Renal pelvis (tissue), 4 donors: ENCODE data around the gene AJUBA. TPM values are rescaled to one million over a fixed set of nuclear protein-coding genes. Genes with fewer than 3 reads are reported as not detected.
"Not testable (repeated sequence)": the region's sequence is repeated elsewhere in the genome, so short reads cannot be mapped to it uniquely, and the experiment has no call there.

Experiments
- DNase-seq: peaks from one replicate; pipeline ENCODE4 v3.0.0-alpha.2; 2013
- polyA plus RNA-seq, 3 donors: library from polyadenylated mRNA; unstranded; fragments of 120-200 nt; gene quantifications; one replicate each; pipeline ENCODE4 v1.2.1, GENCODE V29; 2013; ENCODE audit not compliant: insufficient read length in 3 of 3

The AJUBA gene
- polyA plus RNA-seq, 3 donors = 77.4 to 120 (median 103) TPM

DNA sequence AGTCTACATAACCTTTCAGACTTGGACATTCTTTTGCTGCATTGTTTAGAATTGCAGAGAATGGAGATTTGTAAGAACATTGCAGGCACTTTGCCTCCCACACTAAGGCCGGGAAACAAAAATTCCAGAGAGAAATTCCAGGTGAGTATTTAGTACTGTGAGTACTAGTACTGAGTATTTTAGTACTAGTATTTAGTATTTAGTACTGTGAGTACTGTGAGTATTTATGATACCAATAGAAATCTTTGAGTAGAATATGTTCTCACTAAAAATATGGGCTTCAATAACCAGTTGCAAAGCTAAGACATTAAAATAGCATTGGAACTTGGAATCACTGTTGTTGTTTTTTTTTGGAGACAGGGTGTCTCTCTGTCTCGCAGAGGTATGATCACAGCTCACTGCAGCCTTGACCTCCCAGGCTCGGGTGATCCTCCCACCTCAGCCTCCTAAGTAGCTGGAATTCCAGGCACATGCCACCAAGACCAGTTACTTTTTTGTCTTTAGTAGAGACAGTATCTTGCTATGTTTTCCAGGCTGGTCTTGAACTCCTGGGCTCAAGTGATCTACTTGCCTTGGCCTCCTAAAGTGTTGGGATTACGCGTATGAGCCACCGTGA, 20.2 kb downstream of the AJUBA start:
- DNase-seq = no peak

DNA sequence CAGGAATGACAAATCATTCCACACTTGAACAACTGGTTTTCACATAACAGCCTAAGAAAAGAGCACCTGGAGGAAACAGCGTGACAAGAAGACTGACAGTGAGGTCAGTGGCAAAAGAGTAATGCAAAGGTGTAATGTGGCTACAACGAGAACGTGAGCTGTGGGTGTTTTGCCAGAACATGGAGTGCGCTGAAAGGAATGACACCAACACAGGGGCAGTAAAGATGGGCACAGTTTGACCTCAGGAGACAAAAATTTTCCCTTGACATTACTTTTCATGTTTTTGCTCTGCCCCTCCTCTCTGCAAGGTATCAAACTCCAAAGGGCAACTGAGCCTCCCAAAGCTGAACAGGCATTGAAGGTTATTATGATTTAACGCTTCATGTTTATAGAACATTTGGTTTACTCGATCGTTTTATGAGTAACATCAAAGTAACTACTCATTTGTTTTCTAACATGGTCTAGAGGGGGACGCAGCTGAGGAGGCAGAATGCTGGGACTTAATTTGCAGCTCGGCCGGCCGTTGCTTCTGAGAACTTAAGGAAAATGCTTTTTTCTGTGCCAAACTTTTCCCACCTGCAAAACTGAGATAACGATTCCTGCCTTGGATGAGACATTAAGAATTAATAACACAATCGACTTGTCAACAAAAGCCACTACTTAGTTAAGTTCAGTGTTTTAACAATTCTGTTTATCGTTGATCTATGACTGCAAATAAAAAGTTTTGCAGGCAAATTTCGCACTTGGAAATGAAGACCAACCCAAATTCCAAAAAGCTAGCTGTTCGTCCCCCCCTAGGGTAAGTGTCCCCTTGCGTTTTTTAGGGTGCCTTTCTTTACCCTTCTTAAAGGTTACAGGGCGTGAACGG, 26.4 kb downstream of the AJUBA start:
- DNase-seq = no peak

DNA sequence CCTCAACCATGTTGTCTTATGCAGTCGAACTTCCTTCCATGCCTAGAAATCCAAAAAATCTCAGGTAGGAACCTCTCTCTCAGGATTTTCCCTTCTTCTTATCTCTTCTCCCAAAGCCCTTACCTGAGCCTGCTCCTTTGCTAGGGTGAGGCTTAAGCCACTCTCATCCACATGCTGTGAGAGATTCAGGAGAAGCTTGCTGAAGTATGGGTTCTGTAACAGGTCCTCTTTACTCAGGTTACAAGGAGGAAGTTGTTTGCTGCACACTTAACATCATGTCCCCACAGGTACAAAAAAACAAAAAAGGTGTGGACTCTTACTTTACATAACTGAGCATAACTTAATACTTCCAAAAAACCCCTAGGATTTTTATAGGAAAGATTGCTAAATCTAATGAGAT, 29.9 kb downstream of the AJUBA start:
- DNase-seq = no peak

DNA sequence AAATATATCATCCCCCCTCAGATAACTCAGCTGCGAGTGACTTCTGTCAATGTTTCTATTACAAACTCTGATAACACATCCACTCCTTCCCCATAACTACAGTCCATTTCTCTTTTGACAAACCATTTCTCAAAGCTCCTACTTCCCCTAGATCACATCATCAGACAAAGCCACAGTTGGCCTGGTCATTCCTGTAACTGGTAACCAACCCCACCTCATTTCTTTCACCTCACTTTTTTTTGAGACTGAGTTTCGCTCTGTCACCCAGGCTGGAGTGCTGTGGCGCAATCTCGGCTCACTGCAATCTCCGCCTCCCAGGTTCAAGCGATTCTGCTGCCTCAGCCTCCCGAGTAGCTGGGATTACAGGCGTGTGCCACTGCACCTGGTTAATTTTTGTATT, 30.6 kb downstream of the AJUBA start:
- DNase-seq = not testable (repeated sequence)

DNA sequence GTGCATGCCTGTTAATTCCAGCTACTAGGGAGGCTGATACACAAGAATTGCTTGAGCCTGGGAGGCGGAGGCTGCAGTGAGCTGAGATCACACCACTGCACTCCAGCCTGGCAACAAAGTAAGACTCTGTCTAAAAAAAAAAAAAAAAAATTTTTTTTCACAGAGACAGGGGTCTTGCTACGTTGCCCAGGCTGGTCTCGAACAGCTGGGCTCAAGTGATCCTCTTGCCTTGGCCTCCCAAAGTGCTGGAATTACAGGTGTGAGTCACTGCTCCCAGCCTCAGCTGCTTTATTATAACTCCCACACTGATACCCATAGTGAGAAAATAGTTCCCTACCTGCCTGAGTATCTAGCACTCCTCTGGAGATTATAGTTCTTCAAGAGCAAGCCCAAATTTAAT, 36.7 kb downstream of the AJUBA start:
- no peak for DNase-seq

DNA sequence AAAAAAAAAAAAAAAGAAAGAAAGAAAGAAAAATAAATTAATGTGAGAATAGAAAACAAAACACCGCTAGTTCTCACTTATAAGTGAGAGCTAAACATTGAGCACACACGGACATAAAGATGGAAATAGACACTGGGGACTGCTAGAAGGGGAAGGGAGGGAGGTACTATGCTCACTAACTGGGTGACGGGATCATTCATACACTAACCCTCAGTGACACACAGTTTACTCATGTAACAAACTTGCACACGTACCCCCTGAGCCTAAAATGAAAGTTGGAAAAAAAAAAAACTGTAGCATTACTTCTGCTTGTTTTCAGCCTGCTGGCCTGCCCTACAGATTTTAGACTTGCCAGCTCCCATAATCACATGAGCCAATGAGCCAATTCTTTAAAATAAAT, 42.7 kb downstream of the AJUBA start:
- DNase-seq = no peak

DNA sequence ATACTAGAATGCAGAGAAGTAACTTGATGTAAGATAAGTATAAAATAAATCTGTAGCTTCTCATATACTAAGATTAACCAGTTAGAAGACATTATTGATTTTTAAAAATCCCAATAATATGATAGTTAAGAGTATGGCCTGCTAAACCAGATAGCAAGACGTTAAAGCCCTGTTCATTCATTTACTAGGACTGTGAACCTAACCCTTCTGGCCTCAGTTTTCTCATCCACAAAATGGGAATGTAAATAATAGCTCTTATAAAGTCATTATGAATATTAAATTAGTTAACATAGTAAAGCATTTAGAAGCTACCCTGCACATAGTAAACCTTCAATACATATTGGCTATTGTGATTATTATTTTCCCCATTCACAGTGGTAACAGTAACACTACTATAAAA, 47.2 kb downstream of the AJUBA start:
- no peak for DNase-seq

DNA sequence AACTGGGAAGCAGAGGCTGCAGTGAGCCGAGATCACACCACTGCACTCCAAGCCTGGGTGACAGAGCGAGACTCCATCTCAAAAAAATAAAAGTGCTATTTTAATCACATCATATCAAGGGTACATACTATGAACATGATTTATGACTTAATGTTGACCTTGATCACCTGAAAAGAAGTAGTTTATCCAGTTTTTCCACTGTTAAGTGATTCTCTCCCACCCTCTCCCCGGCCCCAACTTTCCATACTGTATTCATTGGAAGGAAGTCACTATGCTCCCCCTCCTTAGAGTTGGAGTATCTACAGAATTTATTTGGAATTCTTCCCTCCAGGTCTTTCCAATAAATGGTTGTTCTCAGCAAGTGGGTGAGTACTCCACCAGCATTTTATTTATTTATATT, 50.2 kb downstream of the AJUBA start:
- no peak for DNase-seq

DNA sequence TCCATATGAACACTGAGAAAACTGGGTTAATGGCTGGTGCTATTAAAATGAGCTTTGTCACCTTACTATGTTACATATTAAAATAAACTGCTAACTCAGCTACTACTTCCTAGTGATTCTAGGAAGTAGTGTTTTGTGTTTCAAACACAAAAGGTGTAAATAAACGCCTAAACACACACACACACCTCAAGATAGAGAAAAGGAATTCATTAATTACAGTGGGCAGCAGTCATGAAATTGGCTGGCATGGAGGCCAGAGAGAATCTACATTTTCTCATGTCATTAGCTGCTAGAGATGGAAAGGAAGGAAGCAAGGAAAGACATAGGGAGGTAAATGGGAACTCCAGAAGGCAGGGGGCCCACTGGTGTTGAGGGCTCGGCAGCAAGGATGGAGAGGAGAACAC, 52.4 kb downstream of the AJUBA start:
- DNase-seq = no peak

DNA sequence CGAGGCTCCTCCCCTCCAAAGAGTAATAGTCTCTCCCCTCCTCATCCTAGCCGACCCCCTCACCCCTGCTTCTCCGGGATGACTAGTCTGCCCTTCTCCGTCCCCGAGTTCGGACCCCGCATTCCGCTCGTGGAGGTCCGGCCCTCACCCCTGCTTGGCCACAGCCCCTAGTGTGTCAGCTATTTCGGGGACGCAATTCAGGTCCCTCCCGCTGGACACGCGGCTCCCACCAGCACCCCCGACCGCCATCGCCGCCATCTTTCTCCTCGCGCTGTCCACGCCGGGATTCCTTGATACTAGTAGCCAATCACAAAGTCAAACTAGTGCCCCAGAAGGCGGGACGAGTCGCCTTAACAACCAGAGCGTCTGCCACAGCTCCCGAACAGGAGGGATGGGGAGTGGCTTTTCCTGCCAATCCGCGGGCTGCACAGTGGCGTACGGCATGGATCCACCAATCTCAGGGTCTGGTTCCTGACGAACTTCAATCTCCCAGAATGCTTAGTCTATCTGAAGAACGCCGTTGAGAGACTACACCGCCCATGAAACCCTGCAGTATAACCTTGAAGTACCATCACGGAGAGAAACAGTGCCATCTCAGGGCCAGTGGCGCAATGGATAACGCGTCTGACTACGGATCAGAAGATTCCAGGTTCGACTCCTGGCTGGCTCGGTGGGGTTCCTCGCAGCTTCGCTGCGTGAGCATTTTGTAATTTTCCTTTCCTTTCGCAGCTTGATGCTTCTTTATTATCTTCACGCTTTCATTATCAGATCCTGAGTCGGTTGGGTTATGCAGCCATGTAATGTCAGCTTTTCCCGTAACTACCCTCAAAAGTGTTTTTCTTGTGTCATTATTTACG, 53.0 kb downstream of the AJUBA start, which contains the start of gene PRMT5:
PRMT5 (minus strand) TSS at position 273 of the 857 bp plus-strand sequence; CDS start at position 258, 15 bp downstream.
- peak; percentile 100 for DNase-seq

DNA sequence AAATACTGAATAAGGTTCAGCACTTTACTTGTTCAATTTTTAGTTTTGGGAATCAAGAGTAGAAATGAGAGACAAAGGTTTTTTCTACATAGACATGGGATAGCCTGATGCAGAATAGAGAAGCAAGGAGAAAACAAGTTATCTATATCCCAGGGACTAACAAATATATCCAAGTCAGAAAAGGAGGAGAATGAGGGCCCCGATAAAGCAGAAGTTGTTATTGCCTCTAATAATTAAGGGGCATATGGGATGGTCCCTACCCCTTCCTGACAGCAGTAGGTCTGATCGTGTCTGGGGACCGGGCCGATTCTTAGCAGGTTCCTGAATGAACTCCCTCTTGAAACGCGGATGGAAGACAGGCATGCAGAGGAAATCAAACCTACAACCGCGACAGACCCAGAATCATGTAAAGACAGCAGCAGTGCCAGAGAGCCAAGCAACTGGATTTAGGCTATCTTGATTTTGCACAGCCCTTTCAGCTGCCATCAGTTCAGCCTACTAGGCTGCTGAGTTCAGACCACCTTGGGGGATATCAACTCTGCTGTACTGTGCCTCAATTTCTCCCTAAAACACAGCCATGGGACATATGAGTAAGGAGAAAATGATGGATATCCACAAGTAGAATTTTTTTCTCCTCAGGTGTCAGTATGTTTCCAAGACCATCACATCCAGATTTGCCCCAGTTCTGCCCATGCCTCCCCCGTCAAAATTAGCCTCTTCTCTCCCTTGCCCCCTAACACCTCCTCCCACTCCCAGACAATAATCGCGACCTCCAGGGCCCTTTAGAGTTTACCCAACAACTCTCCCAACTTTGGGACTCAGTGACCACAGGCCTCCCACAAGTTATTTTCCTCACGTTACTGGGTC, 53.9 kb downstream of the AJUBA start:
- no peak for DNase-seq

DNA sequence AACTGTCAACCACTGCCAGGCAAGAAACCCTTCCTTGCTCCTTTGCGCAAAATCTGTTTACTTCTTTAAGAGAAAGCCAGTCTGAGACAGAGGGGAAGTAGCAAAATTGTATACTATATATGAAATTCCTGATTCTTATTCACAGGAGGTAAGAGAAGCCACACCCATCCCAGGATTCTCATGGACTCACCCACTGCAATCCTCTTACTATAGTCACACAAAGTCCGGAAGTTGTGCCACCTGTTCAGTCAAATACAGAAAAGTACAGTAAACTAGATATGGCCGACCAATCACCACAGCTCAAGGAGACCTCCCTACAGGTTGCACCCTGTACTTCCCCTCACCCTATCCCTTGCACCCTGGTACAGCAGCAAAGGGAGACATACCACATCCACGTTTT, 56.0 kb downstream of the AJUBA start:
- no peak for DNase-seq

DNA sequence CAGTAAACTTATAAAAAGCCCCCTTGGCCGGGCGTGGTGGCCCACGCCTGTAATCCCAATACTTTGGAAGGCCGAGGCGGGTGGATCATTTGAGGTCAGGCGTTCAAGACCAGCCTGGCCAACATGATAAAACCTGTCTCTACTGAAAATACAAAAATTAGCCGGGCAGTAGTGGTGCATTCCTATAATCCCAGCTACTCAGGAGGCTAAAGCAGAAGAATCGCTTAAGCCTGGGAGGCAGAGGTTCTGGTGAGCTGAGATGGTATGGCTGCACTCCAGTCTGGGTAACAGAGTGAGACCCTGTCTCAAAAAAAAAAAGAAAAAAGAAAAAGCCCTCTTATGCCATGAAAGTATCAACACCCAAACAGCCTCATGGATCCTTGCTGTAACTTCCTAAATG, 56.8 kb downstream of the AJUBA start:
- no peak for DNase-seq

DNA sequence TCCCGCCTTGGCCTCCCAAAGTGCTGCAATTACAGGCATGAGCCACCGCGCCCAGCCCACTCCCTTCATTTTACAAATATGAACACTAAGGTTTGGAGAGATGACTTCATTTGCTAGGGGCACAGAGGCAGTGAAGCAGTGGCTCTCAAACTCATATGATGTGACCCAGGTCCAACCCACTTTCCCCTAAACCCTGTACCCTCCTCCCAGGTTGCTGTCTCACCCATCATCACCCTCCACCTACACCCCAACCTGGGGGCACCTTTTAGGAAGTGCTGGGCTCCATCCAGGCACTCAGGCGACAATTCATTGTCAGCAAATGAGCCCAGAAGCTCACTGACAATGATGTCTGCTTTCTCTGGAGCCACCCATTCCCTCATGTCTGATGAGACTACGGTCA, 58.6 kb downstream of the AJUBA start:
- DNase-seq = no peak

DNA sequence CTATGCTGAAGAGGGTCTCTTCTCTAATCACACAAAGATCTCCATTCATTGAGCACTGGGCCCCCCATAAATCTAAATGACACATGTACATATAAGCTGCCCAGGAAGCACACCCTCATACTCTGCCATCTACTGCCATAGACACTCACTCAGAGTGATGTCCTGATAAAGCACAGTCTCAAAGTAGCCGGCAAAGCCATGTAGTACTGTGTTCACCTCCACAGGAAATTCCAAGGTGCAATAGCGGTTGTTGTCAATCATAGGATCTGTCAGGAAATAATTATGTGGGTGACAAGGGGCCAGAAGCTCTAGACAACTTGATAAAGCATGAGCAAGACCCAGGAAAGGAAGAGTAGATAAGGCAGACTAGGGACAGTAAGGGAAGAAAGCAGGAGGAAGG, 60.1 kb downstream of the AJUBA start:
- DNase-seq = no peak

Other genes starting within 250 kb of the AJUBA start
- 100 to 1,000 TPM; 130 to 148 (median 140) TPM for gene OXA1L, start 215.9 kb downstream of the AJUBA start, polyA plus RNA-seq
- 100 to 1,000 TPM; 114 to 130 (median 129) TPM for gene SLC7A7, start 167.1 kb downstream of the AJUBA start, polyA plus RNA-seq
- 100 to 1,000 TPM in 1 of 3 donors, 10 to 100 TPM in 2; 87.6 to 107 (median 93.7) TPM for gene MRPL52, start 152.7 kb downstream of the AJUBA start, polyA plus RNA-seq
- 100 to 1,000 TPM; 123 to 161 (median 159) TPM for gene MMP14, start 146.0 kb downstream of the AJUBA start, polyA plus RNA-seq
- gene LRP10, start 110.8 kb downstream of the AJUBA start, polyA plus RNA-seq = 10 to 100 TPM; 79.1 to 94.9 (median 93.9) TPM
- gene REM2, start 99.3 kb downstream of the AJUBA start, polyA plus RNA-seq = 1 to 10 TPM; 1.9 to 2.1 (median 1.9) TPM
- 100 to 1,000 TPM; 121 to 144 (median 123) TPM for gene RBM23, start 63.4 kb downstream of the AJUBA start, polyA plus RNA-seq
- 100 to 1,000 TPM; 150 to 181 (median 161) TPM for gene PRMT5, start 53.2 kb downstream of the AJUBA start, polyA plus RNA-seq
- 10 to 100 TPM; 51.9 to 64.0 (median 59.9) TPM for gene HAUS4, start 25.5 kb downstream of the AJUBA start, polyA plus RNA-seq
- 10 to 100 TPM; 19.9 to 27.2 (median 22.5) TPM for gene C14orf93, start 27.6 kb upstream of the AJUBA start, polyA plus RNA-seq
- gene PSMB5, start 52.3 kb upstream of the AJUBA start, polyA plus RNA-seq = 100 to 1,000 TPM; 207 to 269 (median 224) TPM
- under 1 TPM in 1 of 3 donors, not detected in 2; 0.04 TPM for gene PSMB11, start 59.7 kb upstream of the AJUBA start, polyA plus RNA-seq
- gene CDH24, start 75.0 kb upstream of the AJUBA start, polyA plus RNA-seq = 10 to 100 TPM; 22.9 to 38.2 (median 23.9) TPM
- 100 to 1,000 TPM; 246 to 370 (median 335) TPM for gene ACIN1, start 112.6 kb upstream of the AJUBA start, polyA plus RNA-seq
- 10 to 100 TPM; 72.3 to 84.5 (median 79.3) TPM for gene C14orf119, start 113.0 kb upstream of the AJUBA start, polyA plus RNA-seq
- under 1 TPM in 2 of 3 donors, not detected in 1; 0.06 to 0.18 TPM for gene CIROP, start 122.4 kb upstream of the AJUBA start, polyA plus RNA-seq
- under 1 TPM; 0.10 to 0.30 (median 0.15) TPM for gene CEBPE, start 136.7 kb upstream of the AJUBA start, polyA plus RNA-seq
- gene SLC7A8, start 201.1 kb upstream of the AJUBA start, polyA plus RNA-seq = 100 to 1,000 TPM in 1 of 3 donors, 10 to 100 TPM in 2; 76.5 to 103 (median 88.8) TPM